ENCODE results near the gene ZBTB2.
A peak's percentile ranks its signal among the peaks of the same experiment; 100 is the strongest.

The ZBTB2 gene

GRCh38 chr6:151391471-151392413 is at the start of gene ZBTB2:
Gene ZBTB2, minus strand, starts transcription at chr6:151391559. Its CDS starts 17,922 bp downstream, at chr6:151373637.
- DNase-seq (ENCODE audit: low spot score) = peak; percentile 69

DNA sequence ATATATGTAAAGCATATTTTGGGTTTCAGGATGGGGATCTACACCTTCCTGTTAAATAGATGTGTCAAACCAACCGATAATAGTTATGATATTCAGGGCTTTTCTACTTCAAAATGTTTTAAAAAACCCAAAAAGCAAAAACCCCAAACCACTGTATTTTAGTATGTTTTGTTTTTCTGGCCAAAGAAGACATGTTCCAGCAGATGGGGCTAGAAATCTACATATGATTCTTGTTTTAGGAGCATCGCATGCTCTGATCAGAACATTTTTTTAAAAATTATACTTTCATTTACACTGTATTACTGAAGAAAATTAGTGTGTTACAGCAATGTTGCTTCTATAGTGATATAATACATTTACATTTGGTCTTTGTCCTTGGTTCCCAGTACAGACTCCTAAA is 49.6 kb upstream of the ZBTB2 start:
- DNase-seq (ENCODE audit: low spot score) = peak; percentile 46

GRCh38 chr6:151440498-151440897 is 49.1 kb upstream of the ZBTB2 start:
- no peak for DNase-seq (ENCODE audit: low spot score)

DNA sequence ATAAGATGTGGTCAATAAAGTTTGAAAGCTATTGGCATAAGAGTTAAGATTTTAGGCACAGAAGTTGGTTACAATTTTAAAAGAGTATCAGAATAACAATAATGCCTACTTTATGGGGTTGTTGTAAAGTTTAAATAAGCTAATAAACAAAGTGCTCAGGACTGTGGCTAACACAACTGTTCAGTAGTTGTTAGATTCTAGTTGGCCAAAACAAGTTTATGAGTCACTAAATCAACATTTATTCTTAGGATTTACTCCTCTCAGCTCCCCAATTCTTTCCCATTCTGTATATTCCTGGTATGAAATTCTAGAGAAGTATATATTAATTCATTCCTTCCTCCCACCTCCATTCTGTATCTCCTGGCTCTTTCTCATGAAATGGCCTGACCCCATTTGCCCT is 46.0 kb upstream of the ZBTB2 start:
- no peak for DNase-seq (ENCODE audit: low spot score)

DNA sequence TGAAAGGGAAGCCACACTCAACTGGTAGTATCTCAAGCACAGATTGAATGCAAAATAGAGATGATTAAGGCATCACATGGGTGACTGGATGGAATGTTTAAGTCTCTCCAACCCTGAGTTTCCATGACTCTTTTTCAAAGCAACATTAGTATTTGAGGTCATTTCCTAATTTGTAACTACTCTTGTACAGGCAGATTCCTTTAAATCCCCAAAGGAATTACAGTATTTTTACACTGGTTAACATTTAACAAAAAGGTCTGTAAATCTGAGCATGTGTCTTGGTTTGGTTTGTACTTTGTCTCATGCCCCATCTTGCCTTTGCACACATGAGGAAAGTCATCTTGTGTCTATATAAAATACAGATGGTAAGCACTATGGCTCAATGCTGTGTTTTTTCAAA is 45.4 kb upstream of the ZBTB2 start:
- DNase-seq (ENCODE audit: low spot score) = no peak

- DNase-seq (ENCODE audit: low spot score) = no peak
Observed at GRCh38 chr6:151436300-151436699, 44.9 kb upstream of the ZBTB2 start.

- DNase-seq (ENCODE audit: low spot score) = no peak
Observed at GRCh38 chr6:151434369-151434768, 43.0 kb upstream of the ZBTB2 start.

- no peak for DNase-seq (ENCODE audit: low spot score)
Observed at GRCh38 chr6:151432651-151433050, 41.3 kb upstream of the ZBTB2 start.

- DNase-seq (ENCODE audit: low spot score) = no peak
Observed at GRCh38 chr6:151431337-151431736, 40.0 kb upstream of the ZBTB2 start.

DNA sequence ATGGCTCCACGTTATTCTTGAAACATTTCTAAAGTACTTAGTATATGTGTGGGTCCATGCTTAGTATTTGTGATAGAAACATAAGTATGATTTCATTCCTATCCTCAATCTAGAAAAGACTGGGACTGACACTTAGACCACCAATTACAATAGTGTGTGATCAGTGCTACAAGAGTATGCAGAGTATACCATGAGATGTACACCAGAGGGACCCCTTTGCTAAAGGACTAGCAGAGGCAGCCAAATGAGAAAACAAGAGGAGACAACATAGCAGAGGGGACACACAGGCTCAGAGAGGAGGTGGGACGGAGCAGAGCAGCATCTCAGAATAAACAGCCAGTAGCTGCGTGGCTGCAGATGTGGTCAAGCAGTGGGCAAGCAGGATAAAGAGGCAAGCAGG is 39.5 kb upstream of the ZBTB2 start:
- no peak for DNase-seq (ENCODE audit: low spot score)

GRCh38 chr6:151428093-151428735 is 36.9 kb upstream of the ZBTB2 start:
- DNase-seq (ENCODE audit: low spot score) = no peak

GRCh38 chr6:151425561-151425960 is 34.2 kb upstream of the ZBTB2 start:
- DNase-seq (ENCODE audit: low spot score) = no peak

- no peak for DNase-seq (ENCODE audit: low spot score)
Observed at GRCh38 chr6:151422981-151423380, 31.6 kb upstream of the ZBTB2 start.

DNA sequence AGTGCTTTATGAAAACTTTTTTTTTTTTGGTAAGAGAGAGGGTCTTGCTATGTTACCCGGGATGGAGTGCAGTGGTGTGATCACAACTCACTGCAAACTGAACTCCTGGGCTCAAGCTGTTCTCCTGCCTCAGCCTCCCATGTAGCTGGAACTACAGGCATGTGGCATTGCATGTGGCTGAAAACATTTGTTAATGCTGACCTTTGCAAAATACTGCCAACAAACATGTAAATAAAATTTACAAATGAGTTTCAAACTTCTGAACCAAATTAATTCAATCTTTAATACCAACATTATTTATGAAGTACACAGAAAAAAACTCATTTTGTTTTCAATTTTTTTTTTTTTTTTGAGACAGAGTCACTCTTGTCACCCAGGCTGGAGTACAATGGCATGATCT is 26.1 kb upstream of the ZBTB2 start:
- no peak for DNase-seq (ENCODE audit: low spot score)

GRCh38 chr6:151414641-151415260 is 23.4 kb upstream of the ZBTB2 start:
- no peak for DNase-seq (ENCODE audit: low spot score)

DNA sequence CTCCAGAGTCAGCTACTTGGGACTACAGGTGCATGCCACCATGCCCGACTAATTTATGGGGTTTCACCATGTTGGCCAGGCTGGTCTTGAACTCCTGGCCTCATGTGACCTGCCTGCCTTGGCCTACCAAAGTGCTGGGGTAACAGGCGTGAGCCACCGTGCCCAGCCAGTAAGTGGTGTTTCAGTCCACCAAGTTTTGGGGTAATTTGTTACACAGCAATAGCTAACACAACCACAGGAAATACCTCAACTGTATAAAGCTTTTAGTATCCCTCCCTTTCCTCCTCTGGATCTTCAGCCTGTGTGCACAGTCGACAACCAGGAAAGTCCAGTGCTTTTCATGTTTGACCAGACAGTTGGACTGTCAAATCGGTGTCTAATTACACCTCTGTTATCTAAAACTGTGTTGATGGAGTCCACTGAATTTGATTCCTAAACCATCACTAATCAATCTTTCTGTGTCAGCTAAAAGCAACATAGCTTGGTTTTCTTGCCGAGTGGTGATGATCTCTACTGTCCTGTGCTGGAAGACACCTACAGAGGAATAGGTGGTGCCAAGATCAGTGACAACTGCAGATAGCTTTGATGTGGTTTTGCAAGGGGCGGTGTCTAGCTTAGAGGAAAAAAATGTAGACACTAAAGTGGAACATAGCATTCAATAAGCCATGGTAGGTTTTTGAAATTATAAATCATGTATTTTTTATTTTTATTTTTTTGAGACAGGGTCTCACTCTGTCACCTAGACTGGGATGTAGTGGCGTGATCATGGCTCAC is 22.2 kb upstream of the ZBTB2 start:
- peak; percentile 80 for DNase-seq (ENCODE audit: low spot score)

- no peak for DNase-seq (ENCODE audit: low spot score)
Observed at GRCh38 chr6:151412909-151413308, 21.6 kb upstream of the ZBTB2 start.

DNA sequence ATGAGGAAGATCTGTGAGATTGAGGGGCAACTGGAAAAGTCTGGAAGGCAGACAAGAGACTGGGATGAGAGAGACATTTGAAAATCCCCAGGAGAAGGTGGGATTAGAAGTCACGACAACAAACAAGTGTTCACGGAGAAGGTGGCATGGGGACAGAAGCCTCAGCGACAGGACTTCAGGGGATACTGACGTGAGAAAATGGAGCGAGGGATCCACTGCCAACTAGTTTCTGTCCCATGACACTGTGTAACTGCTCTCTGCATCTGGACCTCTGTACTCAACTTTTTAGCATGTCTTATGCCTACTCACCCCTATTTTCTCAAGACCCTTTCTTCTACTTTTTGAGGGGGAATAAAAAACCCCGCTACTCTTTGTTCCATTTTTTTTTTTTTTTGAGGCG is 18.3 kb upstream of the ZBTB2 start:
- DNase-seq (ENCODE audit: low spot score) = no peak

DNA sequence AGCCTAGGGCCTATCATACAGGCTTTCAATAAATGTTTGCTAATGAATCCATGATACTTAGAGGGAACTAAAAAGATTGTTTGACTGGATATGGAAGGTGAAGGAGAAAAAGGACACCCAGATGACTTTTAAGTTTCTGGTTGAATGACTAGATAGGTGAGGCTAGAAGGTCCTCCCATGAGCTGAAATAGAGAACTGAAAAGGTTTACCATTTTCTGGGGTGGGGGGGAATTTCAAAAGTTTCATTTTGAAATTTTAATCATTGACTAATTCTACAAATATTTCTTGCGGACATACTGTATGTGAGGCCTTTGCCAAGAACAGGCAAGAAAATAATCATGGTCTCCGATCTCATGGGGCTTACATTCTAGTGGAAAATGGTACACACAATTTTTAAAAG is 17.9 kb upstream of the ZBTB2 start:
- no peak for DNase-seq (ENCODE audit: low spot score)

DNA sequence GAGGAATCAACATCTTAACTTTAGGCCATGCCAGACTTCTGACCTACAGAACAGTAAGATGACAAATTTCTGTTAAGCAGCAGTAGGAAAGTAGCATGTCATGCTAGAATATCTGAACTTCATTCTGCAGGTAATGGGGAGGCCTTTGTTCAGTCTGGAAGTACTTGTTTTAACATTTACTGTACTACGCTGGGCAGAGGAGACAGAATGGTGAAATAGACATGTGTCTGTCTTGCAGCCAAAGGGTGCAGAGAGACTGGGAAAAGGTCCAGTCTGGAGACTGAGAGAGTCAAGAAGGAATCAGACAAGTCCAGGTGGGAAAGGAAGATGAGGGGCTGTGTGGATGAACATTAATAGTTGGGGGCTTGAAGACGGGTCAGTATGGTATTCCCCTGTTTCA is 17.5 kb upstream of the ZBTB2 start:
- no peak for DNase-seq (ENCODE audit: low spot score)

DNA sequence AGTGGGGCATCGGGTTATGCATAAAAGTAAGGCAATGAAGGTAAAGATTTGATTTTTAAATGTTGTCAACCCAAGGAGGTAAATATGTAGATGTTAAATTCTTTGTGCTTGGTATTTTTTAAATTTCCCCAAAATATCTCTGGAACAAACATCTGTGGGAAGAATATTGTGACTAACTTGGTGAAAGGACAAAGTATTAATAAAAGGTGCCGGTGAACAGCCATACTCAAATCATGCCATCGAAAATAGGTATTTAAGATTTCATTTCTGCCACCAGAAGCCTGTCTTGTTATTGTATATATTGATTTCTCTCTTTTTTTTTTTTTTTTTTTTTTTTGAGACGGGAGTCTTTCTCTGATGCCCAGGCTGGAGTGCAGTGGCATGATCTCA is 12.6 kb upstream of the ZBTB2 start:
- no peak for DNase-seq (ENCODE audit: low spot score)

GRCh38 chr6:151402228-151402627 is 10.9 kb upstream of the ZBTB2 start:
- no peak for DNase-seq (ENCODE audit: low spot score)

Measured in CD4-positive, alpha-beta T cell treated with Interleukin-2 at 100 ng/mL for 4 hours (primary cell).